ENCODE data around the gene KCNMA1.
A peak's percentile ranks its signal among the peaks of the same experiment; 100 is the strongest.

The KCNMA1 gene

DNA sequence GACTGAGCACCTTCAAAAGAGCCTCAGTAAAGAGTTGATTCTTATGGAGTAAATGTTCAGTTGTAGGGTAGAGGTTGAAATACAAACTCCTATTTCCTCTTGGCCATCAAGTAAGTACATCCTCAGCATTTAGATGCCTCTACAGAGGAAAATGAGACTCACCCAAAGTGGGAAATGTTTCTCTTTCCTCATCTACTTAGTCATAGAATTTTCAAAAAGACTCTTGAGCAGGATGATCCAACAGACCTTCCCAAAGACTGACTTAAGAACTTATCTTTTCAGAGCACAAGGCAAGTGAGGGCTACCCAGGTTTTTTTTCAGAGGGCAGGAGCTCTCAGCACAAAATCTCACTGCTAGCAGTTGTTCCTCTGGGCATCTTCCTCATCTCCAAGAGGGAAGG lies 449.1 kb downstream of the KCNMA1 start:
- no peak for DNase-seq
- H3K27ac ChIP-seq (ENCODE audit: low read depth, low read length): no peak overlapping the region

DNA sequence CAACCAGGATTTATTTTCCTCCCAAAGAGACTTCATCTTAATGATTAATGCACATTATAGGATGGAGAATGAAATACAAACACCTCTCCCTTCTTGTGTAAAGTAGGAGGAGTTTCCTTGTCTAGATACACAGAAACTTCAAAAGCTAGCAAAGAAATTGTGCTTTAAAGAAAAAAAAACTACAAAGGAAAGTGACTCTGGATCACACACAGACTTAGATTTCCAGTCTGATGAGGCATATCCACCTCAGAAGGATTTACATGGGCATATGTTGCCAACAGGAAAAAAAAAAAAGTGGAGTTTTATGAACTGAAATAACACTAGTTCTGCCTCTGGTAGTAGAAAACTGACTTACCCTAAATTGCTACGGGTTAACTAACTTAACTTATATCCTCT lies 449.6 kb downstream of the KCNMA1 start:
- Histone ChIP-seq H2AK5ac (ENCODE audit: low read length) (no peak overlapping the region), H3K4ac (ENCODE audit: low read depth, low read length) (no peak overlapping the region), H3K4me1 (ENCODE audit: control insufficient read depth, low read depth, low read length) (peaks cover 3% of the 10 kb centered on the region), H3K9ac (ENCODE audit: low read length) (no peak overlapping the region), H2BK5ac (ENCODE audit: low read length) (no peak overlapping the region), H3K36me3 (ENCODE audit: control insufficient read depth, insufficient read depth, low read length) (no peaks in the 10 kb centered on the region), H3K23ac (ENCODE audit: low read length) (no peak overlapping the region), H3K56ac (ENCODE audit: low read length) (no peak overlapping the region), H4K8ac (ENCODE audit: low read depth, low read length) (no peak overlapping the region), H4K5ac (ENCODE audit: low read length) (no peak overlapping the region), H3K79me1 (ENCODE audit: low read length) (no peaks in the 10 kb centered on the region), H3K27ac (ENCODE audit: low read depth, low read length) (no peak overlapping the region), H3K4me2 (ENCODE audit: low read length) (no peak overlapping the region), H2BK15ac (replicated peaks; ENCODE audit: low read depth) (no peak overlapping the region), H3K4me3 (ENCODE audit: low read length) (no peak overlapping the region), H2BK120ac (ENCODE audit: low read depth, low read length) (no peak overlapping the region), H3K27me3 (ENCODE audit: insufficient read depth, low read length, poor library complexity) (no peaks in the 10 kb centered on the region), H3K79me2 (ENCODE audit: control insufficient read depth, insufficient read depth, low read length) (no peaks in the 10 kb centered on the region), H3K18ac (ENCODE audit: low read length) (no peak overlapping the region)
- no CpG with 5 or more reads among the region's 1 CpG for WGBS (ENCODE audit: extremely low coverage, insufficient coverage, low lambda C conversion rate)
- no peak for DNase-seq

More for the DNA sequence above, 449.1 kb downstream of the KCNMA1 start:
- Histone ChIP-seq H2BK5ac (ENCODE audit: low read length) (no peak overlapping the region), H3K27me3 (ENCODE audit: insufficient read depth, low read length, poor library complexity) (no peaks in the 10 kb centered on the region), H3K36me3 (ENCODE audit: control insufficient read depth, insufficient read depth, low read length) (no peaks in the 10 kb centered on the region), H2BK120ac (ENCODE audit: low read depth, low read length) (no peak overlapping the region), H3K79me2 (ENCODE audit: control insufficient read depth, insufficient read depth, low read length) (no peaks in the 10 kb centered on the region), H3K4me1 (ENCODE audit: control insufficient read depth, low read depth, low read length) (peaks cover 3% of the 10 kb centered on the region), H3K79me1 (ENCODE audit: low read length) (no peaks in the 10 kb centered on the region), H2AK5ac (ENCODE audit: low read length) (no peak overlapping the region), H2BK15ac (replicated peaks; ENCODE audit: low read depth) (no peak overlapping the region), H3K4ac (ENCODE audit: low read depth, low read length) (no peak overlapping the region), H3K4me2 (ENCODE audit: low read length) (no peak overlapping the region), H3K9ac (ENCODE audit: low read length) (no peak overlapping the region), H4K8ac (ENCODE audit: low read depth, low read length) (no peak overlapping the region), H3K23ac (ENCODE audit: low read length) (no peak overlapping the region), H4K5ac (ENCODE audit: low read length) (no peak overlapping the region), H3K4me3 (ENCODE audit: low read length) (no peak overlapping the region), H3K18ac (ENCODE audit: low read length) (no peak overlapping the region), H3K56ac (ENCODE audit: low read length) (no peak overlapping the region)

DNA sequence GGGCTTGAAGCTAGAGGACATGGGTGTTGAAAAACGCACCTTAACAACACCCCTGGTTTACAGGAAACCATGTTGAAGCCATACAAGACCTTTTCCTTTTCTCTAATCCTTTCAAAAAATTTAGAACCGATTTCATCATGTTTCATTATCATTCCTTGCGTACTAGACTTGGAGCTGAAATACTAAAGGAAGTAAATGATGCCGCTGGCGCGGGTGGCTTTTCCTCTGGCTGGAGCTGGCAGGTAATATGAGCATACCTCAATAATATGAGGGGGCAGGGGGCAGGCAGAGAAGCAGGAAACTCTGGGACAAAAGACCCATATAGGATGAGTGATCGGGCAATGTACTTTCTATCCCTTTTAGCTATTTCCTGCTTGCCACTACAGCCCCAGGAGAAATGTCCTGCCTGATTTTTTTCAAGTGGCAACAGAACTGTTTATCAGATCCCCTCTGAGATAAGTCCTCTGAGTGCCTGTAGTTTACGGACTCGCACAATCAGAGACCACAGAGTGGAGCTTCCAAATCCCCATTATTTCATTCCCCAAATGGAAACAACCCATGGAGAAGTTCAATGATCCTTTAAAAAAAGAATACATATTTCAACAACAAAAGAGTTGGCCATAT lies 450.1 kb downstream of the KCNMA1 start:
- Histone ChIP-seq H2BK5ac (ENCODE audit: low read length) (no peak overlapping the region), H4K8ac (ENCODE audit: low read depth, low read length) (no peak overlapping the region), H3K27me3 (ENCODE audit: insufficient read depth, low read length, poor library complexity) (no peaks in the 10 kb centered on the region), H4K5ac (ENCODE audit: low read length) (no peak overlapping the region), H3K9ac (ENCODE audit: low read length) (no peak overlapping the region), H3K18ac (ENCODE audit: low read length) (no peak overlapping the region), H3K23ac (ENCODE audit: low read length) (no peak overlapping the region), H3K79me2 (ENCODE audit: control insufficient read depth, insufficient read depth, low read length) (no peaks in the 10 kb centered on the region), H3K27ac (ENCODE audit: low read depth, low read length) (no peak overlapping the region), H3K4ac (ENCODE audit: low read depth, low read length) (no peak overlapping the region), H3K4me3 (ENCODE audit: low read length) (no peak overlapping the region), H3K56ac (ENCODE audit: low read length) (no peak overlapping the region), H3K4me2 (ENCODE audit: low read length) (no peak overlapping the region), H3K36me3 (ENCODE audit: control insufficient read depth, insufficient read depth, low read length) (no peaks in the 10 kb centered on the region), H3K4me1 (ENCODE audit: control insufficient read depth, low read depth, low read length) (peaks cover 3% of the 10 kb centered on the region), H2AK5ac (ENCODE audit: low read length) (no peak overlapping the region), H2BK120ac (ENCODE audit: low read depth, low read length) (no peak overlapping the region), H3K79me1 (ENCODE audit: low read length) (no peaks in the 10 kb centered on the region), H2BK15ac (replicated peaks; ENCODE audit: low read depth) (no peak overlapping the region)
- no CpG with 5 or more reads among the region's 9 CpGs for WGBS (ENCODE audit: extremely low coverage, insufficient coverage, low lambda C conversion rate)
- DNase-seq: peak; percentile 32

DNA sequence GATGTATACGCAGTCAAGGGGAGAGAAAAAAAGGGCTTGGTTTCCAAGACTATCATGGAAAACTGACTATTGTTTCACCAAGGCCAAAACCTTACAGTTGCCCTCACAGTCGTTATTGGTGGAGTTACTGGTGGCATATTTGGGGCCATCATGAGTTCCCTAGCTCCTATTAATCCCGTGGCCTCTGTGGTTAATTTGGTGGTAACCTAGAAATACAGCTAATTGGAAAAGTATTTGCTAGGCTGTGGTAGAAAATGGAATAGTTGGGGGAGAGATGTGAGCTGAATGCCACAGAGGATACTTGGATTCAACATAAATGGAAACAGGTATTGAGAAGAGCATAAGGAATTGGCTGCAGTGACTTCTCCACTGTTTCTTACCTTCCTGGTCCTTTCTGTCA lies 450.7 kb downstream of the KCNMA1 start:
- H3K4me3 ChIP-seq (ENCODE audit: low read length): no peak overlapping the region
- H3K4me2 ChIP-seq (ENCODE audit: low read length): no peak overlapping the region
- WGBS (ENCODE audit: extremely low coverage, insufficient coverage, low lambda C conversion rate): no CpG with 5 or more reads among the region's 3 CpGs
- H2BK120ac ChIP-seq (ENCODE audit: low read depth, low read length): no peak overlapping the region
- H2AK5ac ChIP-seq (ENCODE audit: low read length): no peak overlapping the region
- H3K18ac ChIP-seq (ENCODE audit: low read length): no peak overlapping the region
- no peak overlapping the region for H3K23ac ChIP-seq (ENCODE audit: low read length)
- no peak overlapping the region for H3K56ac ChIP-seq (ENCODE audit: low read length)
- peaks cover 3% of the 10 kb centered on the region for H3K4me1 ChIP-seq (ENCODE audit: control insufficient read depth, low read depth, low read length)
- H3K9ac ChIP-seq (ENCODE audit: low read length): no peak overlapping the region
- no peaks in the 10 kb centered on the region for H3K79me2 ChIP-seq (ENCODE audit: control insufficient read depth, insufficient read depth, low read length)
- no peak overlapping the region for H4K5ac ChIP-seq (ENCODE audit: low read length)
- no peaks in the 10 kb centered on the region for H3K36me3 ChIP-seq (ENCODE audit: control insufficient read depth, insufficient read depth, low read length)
- no peaks in the 10 kb centered on the region for H3K79me1 ChIP-seq (ENCODE audit: low read length)
- H4K8ac ChIP-seq (ENCODE audit: low read depth, low read length): no peak overlapping the region
- H2BK5ac ChIP-seq (ENCODE audit: low read length): no peak overlapping the region
- DNase-seq: no peak
- no peaks in the 10 kb centered on the region for H3K27me3 ChIP-seq (ENCODE audit: insufficient read depth, low read length, poor library complexity)
- no peak overlapping the region for H3K4ac ChIP-seq (ENCODE audit: low read depth, low read length)
- H2BK15ac ChIP-seq (replicated peaks; ENCODE audit: low read depth): no peak overlapping the region
- no peak overlapping the region for H3K27ac ChIP-seq (ENCODE audit: low read depth, low read length)

DNA sequence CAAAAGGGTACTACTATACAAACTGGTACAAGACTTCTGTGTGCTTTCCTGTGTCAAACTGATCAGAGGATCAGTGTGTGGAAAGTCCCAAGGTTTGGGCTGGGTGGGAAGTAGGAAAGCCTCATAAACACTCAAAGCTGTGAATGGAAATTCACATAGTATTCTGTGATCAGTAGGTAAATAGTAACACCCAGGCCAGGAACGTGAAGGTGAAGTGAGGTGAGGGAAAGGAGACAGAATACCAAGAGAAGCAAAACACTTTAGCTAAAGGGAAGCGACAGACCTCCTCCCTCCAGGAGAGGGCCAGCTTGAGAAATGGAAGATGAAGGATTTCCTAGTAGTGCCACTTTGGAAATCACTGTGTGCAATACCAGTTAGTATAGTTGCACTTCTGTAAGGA lies 451.9 kb downstream of the KCNMA1 start:
- Histone ChIP-seq H2BK5ac (ENCODE audit: low read length) (no peak overlapping the region), H3K56ac (ENCODE audit: low read length) (no peak overlapping the region), H3K27ac (ENCODE audit: low read depth, low read length) (no peak overlapping the region), H3K18ac (ENCODE audit: low read length) (no peak overlapping the region), H2BK120ac (ENCODE audit: low read depth, low read length) (no peak overlapping the region), H2BK15ac (replicated peaks; ENCODE audit: low read depth) (no peak overlapping the region), H3K4me1 (ENCODE audit: control insufficient read depth, low read depth, low read length) (peaks cover 3% of the 10 kb centered on the region), H4K8ac (ENCODE audit: low read depth, low read length) (no peak overlapping the region), H3K4me3 (ENCODE audit: low read length) (no peak overlapping the region), H3K9ac (ENCODE audit: low read length) (no peak overlapping the region), H3K36me3 (ENCODE audit: control insufficient read depth, insufficient read depth, low read length) (no peaks in the 10 kb centered on the region), H4K5ac (ENCODE audit: low read length) (no peak overlapping the region), H3K23ac (ENCODE audit: low read length) (no peak overlapping the region), H3K27me3 (ENCODE audit: insufficient read depth, low read length, poor library complexity) (no peaks in the 10 kb centered on the region), H3K4ac (ENCODE audit: low read depth, low read length) (no peak overlapping the region), H3K79me2 (ENCODE audit: control insufficient read depth, insufficient read depth, low read length) (no peaks in the 10 kb centered on the region), H3K4me2 (ENCODE audit: low read length) (no peak overlapping the region), H2AK5ac (ENCODE audit: low read length) (no peak overlapping the region), H3K79me1 (ENCODE audit: low read length) (no peaks in the 10 kb centered on the region)
- DNase-seq: no peak
- no CpG with 5 or more reads among the region's 2 CpGs for WGBS (ENCODE audit: extremely low coverage, insufficient coverage, low lambda C conversion rate)

DNA sequence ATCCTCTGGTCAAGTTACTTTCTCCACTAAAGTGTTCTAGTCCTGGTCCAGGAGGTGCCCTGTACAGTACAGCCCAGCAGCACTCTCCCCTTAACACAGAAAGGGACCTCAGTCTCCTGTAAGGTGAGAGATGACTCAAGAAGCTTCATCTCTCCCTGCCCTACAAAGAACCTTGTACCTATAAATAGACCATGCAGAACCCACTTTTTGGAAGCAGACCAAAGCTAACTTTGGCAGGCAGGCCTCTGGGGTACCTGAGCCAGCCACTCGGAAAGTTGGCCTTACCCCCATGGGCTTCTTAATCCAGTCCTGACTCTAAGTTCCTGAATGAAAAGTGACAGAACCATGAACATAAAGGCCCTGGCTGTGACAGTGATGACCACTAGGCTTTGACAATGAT lies 454.8 kb downstream of the KCNMA1 start:
- Histone ChIP-seq H2BK15ac (replicated peaks; ENCODE audit: low read depth) (no peak overlapping the region), H3K79me2 (ENCODE audit: control insufficient read depth, insufficient read depth, low read length) (no peaks in the 10 kb centered on the region), H3K79me1 (ENCODE audit: low read length) (no peaks in the 10 kb centered on the region), H3K27me3 (ENCODE audit: insufficient read depth, low read length, poor library complexity) (no peaks in the 10 kb centered on the region), H4K5ac (ENCODE audit: low read length) (no peak overlapping the region), H4K8ac (ENCODE audit: low read depth, low read length) (no peak overlapping the region), H2BK5ac (ENCODE audit: low read length) (no peak overlapping the region), H3K23ac (ENCODE audit: low read length) (no peak overlapping the region), H3K27ac (ENCODE audit: low read depth, low read length) (no peak overlapping the region), H2AK5ac (ENCODE audit: low read length) (no peak overlapping the region), H3K18ac (ENCODE audit: low read length) (no peak overlapping the region), H3K4me2 (ENCODE audit: low read length) (no peak overlapping the region), H2BK120ac (ENCODE audit: low read depth, low read length) (no peak overlapping the region), H3K4ac (ENCODE audit: low read depth, low read length) (no peak overlapping the region), H3K4me3 (ENCODE audit: low read length) (no peak overlapping the region), H3K56ac (ENCODE audit: low read length) (no peak overlapping the region), H3K36me3 (ENCODE audit: control insufficient read depth, insufficient read depth, low read length) (no peaks in the 10 kb centered on the region), H3K9ac (ENCODE audit: low read length) (no peak overlapping the region), H3K4me1 (ENCODE audit: control insufficient read depth, low read depth, low read length) (peaks cover 3% of the 10 kb centered on the region)
- no CpG with 5 or more reads among the region's 1 CpG for WGBS (ENCODE audit: extremely low coverage, insufficient coverage, low lambda C conversion rate)
- no peak for DNase-seq

Measured in mesendoderm (in vitro differentiated cells).